GM19035 (cell line): Measurements from ENCODE around the gene PKIG.
"Not testable (repeated sequence)": the region's sequence is repeated elsewhere in the genome, so short reads cannot be mapped to it uniquely, and the experiment has no call there.

ENCODE experiments used
- ATAC-seq: cut with Tn5 transposase; IDR thresholded peaks from one replicate; pipeline ENCODE4 v1.9.1; 2021; ENCODE audit not compliant: unreplicated experiment

The PKIG gene

DNA sequence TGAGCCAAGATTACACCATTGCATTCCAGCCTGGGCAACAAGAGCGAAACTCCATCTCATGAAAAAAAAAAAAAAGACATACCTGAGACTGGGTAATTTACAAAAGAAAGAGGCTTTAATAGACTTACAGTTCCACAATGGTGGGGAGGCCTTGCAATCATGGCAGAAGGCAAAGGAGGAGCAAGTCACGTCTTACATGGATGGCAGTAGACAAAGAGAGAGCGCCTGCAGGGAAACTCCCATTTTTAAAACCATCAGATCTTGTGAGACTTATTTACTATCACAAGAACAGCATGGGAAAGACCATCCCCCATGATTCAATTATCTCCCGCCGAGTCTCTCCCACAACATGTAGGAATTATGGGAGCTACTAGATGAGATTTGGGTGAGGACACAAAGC is 71.8 kb downstream of the PKIG start:
- ATAC-seq, result not testable (repeated sequence)

DNA sequence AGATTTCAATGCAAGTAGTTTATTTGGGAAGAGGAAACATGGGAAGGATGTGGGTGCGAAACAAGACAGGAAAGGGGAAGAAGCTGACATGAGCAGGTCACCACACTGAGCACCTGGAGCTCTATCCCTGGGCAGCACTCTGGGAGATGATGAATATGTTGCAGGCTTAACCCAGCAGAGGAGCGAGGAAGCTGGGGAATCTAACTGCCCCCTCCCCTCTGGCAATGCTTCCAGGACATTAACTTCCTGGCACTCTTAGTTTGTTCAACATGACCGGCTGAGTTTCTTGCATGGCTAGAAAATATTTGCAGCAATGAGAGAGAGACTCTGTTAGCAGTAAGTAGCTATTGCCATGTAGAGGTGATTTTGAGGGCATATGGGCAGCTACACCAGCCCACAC is 74.1 kb downstream of the PKIG start:
- no peak for ATAC-seq

DNA sequence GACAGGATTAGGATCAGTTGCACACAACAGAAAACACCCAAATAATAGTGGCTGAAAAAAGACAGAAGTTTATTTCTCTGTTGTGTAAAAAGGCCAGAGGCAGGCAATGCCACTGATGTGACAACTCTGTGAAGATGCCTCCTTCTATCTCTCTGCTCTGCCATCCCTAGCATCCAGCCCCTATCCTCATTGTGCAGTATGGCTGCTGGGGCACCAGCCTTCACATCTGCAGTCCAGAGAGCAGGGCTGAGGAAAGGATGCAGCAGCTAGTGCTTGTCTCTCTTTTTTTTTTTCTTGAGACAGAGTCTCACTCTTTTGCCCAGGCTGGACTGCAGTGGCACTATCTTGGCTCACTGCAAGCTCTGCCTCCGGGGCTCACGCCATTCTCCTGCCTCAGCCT is 75.5 kb downstream of the PKIG start:
- no peak for ATAC-seq

DNA sequence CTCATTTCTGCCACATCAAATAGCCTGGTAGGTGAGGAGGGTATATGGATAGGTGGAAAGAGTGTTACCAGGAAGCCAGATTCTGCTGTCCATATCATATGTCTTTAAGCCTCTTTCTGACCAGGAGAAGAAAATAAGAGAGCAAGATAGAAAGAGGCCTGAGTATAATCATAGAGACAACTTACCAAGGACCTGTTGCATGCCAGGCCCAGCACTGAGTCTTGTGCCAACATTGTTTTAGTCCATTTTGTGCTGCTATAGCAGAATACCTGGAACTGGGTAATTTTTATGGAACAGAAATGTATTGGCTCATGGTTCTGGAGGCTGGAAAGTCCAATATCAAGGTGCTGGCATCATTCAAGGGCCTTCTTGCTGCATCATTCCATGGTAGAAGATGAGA is 76.4 kb downstream of the PKIG start:
- ATAC-seq, result no peak

DNA sequence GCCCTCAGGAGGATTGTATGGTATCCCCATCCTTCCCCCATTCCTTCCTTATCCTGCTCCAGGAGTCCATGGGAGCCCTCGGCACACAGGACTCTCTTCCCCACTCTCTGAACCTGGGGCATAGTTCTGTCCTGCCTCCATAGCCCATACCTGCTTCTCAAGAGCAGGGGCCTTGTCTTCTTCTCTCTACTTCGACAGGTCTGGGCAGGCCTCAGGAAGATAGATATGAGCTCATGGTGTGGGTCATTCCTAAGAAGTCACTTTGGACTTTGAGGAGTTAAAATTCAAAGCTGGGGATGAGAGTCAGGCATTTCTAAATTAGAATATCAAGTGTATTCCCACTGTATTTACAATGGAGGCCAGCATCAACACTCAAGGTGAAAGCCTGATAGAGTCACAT is 77.6 kb downstream of the PKIG start:
- no peak for ATAC-seq

DNA sequence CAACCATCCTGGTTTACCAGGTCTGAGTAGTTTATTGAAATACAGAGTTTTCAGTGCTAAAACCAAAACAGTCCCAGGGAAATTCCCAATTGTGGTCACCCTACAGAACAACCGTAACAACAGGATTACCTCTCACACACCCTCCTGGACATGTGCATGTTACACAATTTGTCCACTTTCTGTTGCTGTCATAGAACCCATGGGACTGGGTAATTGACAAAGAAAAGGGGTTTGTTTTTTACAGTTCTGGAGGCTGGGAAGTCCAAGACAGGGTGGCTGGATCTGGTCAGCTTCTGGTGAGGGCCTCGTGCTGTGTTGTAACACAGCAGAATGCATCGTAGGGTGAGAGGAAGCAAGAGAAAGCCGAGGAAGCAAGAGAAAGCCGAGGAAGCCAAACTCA is 78.2 kb downstream of the PKIG start:
- ATAC-seq, result no peak

DNA sequence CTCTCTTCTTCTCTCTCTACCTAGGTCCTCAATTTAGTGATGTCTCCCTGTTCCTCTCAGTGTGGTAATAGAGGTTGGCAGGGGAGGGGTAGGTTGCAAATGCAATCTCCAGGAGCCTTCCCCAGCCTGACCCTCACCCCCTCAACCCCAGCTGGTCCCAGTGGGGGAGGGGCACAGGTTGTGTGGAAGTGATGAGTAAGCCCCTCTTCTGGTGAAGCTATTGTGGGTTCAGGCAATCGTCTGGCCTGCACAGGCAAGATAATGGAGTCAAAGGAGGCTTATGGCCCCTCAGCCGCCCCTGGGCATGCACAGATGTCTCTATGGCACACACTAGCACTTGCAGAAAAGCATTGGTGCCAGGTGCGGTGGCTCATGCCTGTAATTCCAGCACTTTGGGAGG is 79.9 kb downstream of the PKIG start:
- no peak for ATAC-seq

DNA sequence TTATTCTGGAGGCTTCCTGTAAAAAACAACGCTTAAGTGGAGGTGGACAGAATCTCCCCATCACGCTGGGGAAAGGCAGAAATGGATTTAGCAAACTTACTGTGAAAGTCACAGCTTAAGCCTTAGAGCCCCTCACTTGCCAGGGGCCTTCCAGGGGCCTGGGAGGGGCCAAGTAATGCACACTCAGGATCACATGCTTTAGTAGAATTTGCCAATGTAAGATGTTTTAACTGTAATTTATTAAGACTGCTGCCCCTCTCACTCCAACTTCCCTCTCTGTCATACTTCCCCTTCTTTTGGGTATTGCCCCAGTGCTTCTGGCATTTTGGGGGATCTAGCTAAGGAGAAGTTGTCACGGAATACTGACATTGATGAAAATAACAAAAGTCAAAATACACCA is 81.8 kb downstream of the PKIG start:
- ATAC-seq, result no peak

DNA sequence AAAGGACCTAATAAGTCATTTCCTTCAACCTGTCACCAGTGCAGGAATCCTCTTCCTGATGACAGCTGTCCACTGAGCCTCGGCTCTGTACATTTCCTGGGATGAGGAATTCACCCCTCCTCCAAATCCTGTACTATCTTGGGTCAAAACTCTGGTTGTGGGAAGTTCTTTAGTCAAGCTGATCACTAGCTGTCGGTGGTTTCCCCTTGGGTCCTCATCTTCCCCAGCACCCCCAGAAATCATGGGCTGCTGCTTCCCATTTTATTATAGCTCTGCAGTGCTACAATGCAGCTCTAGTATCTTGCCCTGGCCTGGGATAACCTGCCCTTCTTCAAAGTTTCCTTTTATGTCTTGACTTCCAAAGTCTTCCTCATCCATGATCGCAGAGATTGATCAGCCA is 83.7 kb downstream of the PKIG start:
- ATAC-seq, result no peak
